GM19324 (cell line): ENCODE results near the gene NSMF.
A peak's percentile ranks its signal among the peaks of the same experiment; 100 is the strongest.

Experiments used
- ATAC-seq: cut with Tn5 transposase; IDR thresholded peaks from one replicate; pipeline ENCODE4 v1.9.1; 2021; ENCODE audit warnings: mild to moderate bottlenecking, moderate library complexity; ENCODE audit not compliant: unreplicated experiment, low FRiP score

The NSMF gene

DNA sequence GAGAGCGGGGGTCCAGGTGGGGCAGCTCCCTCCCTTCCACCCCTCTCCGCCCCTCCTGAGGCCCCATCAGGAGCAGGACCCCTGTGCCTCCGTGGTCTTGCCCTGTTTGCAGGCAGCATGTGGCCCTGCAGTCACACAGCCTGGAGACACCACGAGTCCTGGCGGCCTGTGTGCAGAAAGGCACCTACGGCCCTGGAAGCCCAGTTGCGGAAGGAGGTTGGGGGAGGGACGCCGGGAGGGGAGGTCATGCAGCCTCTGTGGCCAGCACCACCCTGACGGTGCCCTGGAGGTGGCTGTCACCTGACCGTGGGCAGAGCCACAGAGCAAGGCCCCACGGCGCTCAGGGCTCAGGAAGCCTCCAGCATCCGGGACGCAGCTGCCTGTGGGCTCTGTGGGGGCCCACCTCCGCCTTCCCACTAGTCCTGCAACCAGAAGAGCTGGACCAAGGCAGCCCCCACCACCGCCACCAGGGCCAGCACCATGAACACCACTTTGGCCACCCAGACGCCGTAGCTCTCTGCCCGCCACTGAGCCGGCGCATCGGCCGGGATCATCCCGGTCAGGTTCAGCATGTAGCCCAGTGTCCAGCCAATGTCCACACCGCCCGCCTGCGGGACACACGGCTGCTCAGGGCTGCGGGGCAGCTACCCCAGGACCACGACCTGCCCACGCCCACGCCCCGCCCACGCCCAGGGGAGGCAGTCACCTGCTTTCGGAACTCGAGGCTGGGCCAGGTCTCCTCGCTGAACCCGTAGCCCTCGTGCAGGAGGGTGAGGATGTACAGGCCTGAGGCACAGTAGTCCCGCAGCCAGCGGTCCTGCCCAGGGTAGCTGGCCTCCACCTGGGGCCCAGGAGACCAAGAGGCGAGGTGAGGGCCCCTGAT is 24.4 kb downstream of the NSMF start:
- ATAC-seq = no peak

DNA sequence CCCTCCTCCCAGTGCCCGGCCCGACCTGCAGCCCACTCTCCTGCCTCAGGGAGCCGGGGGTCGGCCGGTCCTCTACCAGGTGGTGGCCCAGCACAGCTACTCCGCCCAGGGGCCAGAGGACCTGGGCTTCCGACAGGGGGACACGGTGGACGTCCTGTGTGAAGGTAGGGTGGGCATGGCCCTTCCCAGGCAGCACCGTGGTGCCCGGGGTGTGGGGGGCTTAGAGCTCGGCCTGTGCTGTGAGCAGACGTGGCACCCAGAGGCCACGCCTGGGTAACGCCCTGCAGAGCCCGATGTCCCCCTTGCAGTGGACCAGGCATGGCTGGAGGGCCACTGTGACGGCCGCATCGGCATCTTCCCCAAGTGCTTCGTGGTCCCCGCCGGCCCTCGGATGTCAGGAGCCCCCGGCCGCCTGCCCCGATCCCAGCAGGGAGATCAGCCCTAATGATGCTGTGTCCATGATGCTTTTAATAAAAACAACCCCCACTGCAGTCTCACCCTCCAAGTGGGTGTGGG is 25.2 kb downstream of the NSMF start:
- no peak for ATAC-seq

DNA sequence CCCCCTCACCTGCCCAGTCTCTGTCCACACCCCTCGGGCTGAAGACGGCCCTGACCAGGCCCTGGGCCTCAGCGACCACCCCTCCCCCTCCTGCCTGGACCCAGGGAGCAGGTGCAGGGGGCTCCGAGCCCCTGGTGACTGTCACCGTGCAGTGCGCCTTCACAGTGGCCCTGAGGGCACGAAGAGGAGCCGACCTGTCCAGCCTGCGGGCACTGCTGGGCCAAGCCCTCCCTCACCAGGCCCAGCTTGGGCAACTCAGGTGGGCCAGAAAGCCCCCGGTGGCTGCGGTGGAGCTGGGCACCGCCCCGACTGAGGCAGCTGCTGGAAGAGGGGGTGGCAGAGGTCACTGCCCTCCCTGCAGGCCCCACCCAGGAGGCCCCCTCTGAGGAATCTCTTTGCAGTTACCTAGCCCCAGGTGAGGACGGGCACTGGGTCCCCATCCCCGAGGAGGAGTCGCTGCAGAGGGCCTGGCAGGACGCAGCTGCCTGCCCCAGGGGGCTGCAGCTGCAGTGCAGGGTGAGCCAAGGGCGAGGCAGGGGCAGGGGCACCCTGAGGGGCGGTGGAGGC is 25.7 kb downstream of the NSMF start:
- no peak for ATAC-seq

DNA sequence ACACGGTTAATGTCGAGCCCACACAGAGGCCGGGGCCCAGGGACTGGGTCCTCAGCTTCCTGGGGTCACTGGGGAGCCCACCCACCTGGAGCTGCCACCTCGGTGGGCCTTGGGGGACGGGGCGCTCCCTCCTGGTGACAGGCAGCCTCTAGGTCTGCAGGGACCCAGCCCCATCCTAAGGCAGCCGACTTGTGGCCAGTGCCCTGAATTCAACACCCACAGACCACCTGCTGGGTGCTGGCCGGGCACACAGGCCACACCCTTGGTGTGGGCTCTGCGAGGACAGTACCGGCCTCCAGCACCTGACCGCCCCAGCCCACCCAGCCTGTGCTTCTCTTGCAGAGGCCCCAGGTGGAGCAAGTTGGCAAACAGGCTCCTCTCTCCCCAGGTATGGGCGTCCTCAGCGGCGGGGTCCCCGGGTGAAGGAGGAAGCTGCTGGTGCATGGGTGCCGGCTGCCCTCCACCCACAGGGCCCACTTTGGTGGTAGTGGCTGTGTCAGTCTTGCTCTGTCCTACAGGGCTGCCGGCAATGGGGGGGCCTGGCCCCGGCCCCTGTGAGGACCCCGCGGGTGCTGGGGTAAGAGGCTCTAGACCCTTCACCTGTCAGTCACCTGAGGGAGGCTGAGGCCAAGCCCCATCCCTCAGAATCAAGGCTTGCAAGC is 26.3 kb downstream of the NSMF start:
- ATAC-seq = no peak

DNA sequence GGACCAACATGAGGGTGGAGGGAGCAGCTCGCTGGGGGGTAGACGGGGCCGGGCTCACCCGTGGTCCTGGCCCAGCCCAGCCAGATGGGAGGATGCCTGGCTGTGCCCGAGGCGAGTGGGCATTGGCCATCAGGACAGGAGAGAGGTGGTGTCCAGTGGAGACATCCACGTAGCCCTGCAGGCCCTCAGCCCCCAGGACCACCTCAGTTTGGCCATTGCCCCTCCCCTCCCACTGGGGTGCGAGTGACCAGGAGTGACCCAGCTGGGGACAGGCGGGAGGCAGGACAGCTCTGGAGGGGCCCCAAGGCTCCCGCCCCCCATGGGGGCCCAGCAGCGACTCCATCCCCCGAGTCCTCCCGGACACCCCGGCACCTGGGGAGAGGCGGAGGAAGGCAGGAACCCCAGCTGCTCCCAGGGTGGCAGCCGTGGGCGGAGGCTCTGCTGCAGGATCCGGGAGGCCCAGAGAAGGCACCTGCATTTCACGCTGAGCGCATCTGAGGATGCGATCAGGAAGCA is 27.7 kb downstream of the NSMF start:
- no peak for ATAC-seq

DNA sequence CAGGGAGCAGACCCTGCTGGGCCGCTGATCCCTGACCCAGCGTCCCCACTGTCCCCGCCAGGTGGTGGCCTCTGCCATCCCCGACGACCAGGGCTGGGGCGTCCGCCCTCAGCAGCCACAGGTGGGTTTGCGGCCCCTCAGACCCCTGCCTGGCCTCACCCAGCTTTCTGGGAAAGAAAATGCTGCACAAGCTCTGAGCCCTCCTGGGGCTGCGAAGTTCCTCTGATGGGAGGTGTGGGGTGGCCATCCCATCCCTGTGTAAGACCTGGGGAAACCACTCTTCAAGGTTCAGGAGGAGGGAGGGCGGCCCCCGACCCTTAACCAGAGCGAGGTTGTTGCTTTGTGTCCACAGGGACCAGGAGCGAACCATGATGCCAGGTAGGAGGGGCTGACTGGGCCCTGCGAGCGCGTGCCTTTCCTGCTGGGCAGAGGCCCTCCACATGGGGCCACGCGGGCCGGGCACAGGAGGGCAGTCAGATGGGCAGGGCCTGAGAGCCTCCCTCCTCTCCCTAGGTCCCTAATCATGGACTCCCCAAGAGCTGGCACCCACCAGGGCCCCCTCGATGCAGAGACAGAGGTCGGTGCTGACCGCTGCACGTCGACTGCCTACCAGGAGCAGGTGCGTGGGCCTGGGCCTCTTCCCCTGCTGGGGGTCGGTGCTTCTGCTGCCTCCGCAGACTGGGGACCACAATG is 28.3 kb downstream of the NSMF start:
- ATAC-seq = no peak

DNA sequence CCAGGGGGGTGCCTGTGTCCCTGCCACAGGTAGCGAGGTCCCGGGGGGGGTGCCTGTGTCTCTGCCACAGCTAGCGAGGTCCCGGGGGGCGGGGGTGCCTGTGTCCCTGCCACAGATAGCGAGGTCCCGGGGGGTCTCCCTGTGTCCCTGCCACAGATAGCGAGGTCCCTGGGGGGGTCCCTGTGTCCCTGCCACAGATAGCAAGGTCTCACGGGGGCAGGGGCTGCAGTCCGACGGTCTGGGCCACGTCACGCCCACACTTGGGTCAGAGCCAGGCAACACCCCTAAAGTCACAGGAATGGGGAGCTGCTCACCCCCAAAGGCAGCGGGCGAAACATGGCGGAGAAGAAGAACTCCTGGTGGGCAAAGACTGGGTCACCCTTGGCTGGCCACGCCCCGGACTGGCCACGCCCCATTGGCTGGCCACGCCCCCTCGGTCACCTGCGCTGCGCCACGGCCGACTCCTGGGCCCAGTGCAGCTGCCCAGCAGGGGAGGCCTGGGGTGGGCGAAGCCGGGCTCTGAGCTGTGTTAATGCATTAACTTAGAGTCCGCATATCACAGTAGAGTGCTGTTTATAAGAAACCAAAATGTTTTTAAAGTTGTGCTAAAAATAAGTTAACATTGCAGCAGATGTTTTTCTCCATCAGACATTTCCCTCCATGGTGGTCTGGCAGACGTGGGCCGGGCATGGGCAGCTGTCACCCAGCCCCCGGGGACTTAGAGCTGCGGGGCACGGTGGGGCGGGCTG is 29.0 kb downstream of the NSMF start:
- no peak for ATAC-seq

DNA sequence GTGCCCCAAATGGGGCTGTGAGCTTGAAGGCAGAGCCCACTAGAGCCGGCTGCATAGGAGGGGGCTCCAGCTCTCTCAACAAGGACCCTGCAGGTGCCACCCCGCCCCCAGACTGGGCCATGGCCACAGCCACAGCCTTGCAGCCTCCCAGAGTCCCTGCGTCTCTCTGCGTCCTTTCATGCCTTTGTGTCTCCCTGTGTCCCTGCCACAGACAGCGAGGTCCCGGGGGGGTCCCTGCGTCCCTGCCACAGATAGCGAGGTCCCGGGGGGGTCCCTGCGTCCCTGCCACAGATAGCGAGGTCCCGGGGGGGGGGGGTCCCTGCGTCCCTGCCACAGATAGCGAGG is 29.6 kb downstream of the NSMF start:
- ATAC-seq = no peak

DNA sequence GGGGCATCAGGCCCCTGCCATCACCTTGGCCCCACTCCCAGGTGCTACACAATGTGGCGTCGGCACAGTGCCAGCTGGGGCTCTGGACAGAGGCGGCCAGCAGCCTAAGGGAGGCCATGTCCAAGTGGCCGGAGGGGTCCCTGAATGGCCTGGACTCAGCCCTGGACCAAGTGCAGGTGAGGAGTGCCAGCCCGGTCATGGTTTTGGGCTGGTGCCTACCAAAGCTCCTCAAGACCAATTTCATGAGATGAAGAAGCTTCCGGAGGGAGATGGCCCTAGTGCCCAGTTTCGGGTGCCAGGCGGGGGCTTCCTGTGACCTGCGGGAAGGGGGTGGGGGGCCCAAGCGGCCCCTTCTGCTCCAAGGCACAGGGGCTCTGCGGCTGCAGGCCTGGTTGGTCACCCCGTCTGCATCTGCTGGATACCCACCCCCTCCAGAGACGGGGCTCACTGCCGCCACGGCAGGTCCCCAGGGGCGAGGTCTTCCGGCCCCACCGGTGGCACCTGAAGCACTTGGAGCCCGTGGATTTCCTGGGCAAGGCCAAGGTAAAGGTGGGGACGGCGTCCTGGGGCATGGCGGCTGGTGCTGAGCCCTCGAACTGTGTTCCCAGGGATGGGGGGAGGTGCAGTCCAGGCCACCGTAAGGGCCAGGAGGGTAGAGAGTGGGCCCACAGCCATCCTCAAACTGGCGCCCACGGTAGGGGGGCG is 30.1 kb downstream of the NSMF start:
- ATAC-seq = no peak

DNA sequence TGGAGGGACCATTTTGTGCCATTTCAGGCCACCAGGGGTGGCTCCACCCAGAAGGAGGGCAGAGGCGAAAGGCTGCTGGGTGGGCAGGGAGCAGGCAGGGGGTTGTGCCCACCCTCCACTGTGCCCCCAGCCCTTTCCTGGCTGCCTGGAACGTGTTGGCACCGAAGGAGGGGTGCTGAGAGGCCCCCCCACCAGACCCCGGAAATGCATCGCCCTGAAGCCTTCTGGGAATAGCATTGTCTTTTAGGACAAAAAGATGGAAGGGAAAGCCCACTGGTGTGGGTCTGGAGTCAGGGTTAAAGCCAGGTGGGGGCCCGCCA is 30.9 kb downstream of the NSMF start:
- no peak for ATAC-seq

DNA sequence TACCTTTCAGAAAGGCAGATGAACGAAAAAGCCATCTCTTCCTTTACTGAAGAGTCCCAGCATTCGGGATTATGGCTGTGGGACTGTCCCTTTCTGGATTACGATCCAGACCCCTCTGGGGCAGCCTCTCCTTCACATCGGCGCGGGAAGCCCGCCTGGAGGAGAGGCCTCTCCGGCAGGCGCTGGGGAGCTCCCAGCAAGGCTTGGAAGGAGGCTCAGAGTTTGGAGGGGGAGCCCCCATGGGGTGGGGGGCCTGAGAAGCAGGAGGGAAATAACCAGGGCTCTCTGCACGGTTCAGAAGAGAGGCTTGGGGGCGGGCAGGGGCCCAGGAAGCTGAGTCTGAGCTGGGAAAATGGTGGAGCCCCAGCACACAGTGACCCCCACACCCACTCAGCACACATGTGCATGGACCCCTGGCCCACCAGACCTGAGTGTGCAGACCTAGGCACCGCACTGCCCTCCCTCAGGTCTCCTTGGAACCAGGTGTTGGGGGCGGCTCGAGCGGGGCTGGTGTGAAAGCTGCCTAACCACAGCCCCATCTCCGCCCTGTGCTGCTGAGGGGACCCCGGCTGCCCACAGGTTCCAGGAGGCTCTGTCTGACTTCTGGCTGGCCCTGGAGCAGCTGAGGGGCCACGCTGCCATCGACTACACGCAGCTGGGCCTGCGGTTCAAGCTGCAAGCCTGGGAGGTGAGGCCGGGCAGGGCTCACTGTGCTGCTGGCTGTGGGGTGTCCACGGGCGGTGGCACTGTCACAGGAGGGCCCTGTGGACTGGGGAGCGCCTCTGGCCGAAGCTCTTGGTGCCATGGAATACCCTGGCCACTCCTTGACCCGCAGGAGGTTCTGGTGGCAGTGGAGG is 31.5 kb downstream of the NSMF start:
- no peak for ATAC-seq

DNA sequence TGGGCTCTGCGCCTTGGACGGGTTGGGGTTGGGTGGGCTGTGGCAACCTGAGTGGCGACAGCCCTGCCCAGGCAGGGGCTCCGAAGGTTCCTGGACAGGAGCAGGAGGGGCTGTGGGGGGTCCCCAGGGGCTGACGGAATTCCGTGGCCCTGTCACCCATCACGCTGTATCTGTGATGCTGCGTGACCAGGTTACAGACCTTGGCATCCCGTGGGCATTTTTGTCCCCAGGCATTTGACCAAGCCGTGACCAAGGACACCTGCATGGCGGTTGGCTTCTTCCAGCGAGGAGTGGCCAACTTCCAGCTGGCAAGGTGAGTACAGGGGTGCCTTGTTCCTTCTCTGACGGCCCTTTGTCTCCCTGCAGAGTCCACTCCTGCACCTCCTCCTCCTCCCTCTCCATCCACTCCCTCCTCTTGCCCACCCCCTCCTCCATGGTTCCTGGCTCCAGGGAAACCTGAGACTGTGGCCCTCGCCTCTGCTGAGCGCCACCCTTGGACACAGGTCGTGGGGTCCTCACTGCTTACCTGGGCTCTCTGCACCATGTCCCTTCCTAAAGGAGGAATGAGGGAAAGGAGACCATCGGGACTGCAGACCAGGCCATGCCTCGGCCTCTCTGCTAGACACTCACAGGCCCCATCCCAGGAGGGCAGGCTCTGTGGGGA is 33.0 kb downstream of the NSMF start:
- ATAC-seq = no peak

DNA sequence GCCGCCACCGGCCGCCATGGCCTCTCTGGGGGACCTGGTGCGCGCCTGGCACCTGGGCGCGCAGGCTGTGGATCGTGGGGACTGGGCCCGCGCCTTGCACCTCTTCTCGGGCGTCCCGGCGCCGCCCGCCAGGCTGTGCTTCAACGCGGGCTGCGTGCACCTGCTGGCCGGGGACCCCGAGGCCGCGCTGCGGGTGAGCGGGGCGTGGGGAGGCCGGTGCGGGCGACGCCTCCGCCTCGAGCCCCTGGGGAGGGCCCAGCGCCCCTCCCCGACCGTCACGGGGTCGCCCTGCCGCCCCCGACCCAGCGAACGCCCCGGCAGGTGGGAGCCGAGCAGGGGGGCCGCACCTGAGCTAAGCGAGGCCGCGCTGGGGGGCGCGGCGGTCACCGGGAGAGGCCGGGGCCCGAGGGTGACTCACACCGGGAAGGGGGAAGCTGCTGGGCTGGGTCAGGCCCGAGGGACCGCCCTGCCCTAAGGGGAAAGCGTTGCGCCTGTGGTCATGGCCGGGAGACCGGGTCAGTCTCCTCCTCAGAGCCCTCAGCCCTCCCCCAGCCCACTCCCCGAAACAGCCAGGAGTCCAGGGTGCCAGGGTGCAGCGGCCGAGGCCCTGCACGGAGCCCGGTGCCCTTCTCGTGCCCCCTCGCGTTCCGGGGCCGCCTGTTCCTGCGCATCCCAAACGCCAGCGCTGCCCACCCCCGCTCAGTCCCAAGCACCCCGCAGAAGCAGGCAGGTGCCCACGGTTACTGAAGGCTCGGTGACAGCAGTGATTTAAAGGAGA is 35.4 kb downstream of the NSMF start:
- peak; percentile 8 for ATAC-seq

DNA sequence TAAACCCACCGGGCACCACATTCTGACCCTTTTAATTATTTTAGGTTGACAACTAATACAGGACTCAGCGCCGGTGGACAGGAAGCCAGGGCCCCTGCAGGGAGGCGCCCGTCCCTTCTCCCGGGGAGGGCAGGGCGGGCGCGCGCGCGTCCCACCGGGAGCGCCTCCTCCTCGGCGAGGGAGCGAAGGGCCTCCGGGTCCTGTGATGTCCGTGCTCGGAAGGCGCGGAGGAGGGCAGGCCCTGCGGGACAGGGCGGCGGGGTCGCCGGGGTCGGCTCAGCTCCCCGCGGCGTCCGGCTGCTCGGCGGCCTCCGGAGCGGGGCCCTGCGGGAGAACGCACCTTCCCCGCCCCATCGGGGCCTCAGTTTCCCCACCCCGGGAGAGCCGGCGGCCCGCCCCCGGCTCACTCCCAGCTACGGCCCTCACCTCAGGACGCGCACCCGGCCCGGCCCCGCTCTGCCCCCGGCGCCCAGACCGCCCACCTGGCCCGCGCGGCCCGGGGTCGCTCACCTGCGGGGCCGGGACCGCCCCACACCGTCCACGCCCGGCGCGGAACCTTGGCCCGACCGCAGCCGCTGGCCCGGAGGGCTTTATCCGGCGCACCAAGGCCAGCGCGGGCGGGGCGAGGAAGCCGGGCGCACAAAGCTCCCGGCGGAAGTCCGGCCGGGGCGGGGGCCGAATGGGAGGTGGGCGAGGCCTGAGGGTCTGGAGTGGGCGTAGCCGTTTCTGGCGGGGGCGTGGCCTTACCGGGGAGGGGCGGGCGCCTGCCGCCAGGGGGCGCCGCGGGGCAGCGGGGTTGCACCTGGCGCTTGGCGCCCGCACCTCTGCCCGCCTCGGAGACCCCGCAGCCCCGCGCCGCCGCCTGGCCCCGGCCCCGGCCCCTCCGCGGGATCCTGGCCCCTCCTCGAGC is 36.3 kb downstream of the NSMF start, which contains the start of the genes EXD3 and NOXA1:
TSS of gene EXD3 (minus strand) at position 559 of the 910 bp plus-strand sequence. CDS start 27,805 bp downstream, outside the sequence.
TSS of gene NOXA1 (plus strand) at position 790 of the 910 bp plus-strand sequence. CDS start 137 bp downstream, outside the sequence.
- ATAC-seq = peak; percentile 83

DNA sequence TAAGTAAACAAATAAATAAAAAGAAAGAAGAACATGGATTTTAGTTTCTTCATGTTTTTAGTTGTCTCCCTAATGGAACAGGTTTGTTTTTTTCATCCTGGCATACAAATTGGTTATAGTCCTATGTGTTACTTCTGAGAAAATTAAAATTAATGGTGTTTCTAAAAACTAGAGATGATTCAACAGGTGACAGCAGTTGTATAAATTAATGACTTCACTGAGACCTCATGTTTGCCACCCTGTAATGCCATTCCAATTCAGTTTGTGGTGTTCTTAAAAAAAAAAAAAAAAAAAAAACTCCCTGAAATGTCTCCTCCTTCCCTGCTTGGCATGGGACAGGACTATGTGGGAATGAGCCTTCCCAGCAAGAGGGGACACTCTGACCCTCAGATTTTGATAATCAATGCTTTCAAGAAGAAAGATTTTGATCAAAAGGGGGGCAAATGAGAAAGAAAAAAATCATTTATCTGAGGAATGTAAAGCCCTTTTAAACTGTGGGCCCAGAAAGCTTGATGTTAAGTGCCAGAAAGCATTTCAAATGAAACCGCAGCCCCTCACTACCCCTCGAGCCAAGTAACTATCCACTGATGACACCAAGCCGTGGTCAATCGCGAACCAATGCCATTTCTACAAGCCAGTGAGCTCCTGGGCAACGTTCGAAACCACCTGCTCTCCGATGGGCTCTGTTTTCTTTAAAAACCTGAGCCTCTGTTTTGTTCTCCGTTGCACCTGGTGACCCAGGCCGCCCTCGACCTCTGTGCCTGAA is 37.1 kb downstream of the NSMF start:
- no peak for ATAC-seq
